ENCODE measurements around the gene RERG. TPM values are rescaled to one million over a fixed set of nuclear protein-coding genes. Genes with fewer than 3 reads are reported as not detected.

The RERG gene, protein sequence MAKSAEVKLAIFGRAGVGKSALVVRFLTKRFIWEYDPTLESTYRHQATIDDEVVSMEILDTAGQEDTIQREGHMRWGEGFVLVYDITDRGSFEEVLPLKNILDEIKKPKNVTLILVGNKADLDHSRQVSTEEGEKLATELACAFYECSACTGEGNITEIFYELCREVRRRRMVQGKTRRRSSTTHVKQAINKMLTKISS
- not detected in 2 replicates for total RNA-seq

GRCh38 chr12:15220915-15221885 is at the start of gene RERG:
TSS of gene RERG (minus strand) at chr12:15221417. CDS start at chr12:15217489, 3,928 bp downstream.

Other genes starting within 250 kb of the RERG start
- not detected in 2 replicates for gene PDE6H, start 248.4 kb downstream of the RERG start, total RNA-seq
- gene PTPRO, start 101.1 kb upstream of the RERG start, total RNA-seq = not detected in 2 replicates

All from vein endothelial cell (primary cell).